SK-N-SH (cell line): Measurements from ENCODE around the gene CYTL1. TPM values are rescaled to one million over a fixed set of nuclear protein-coding genes. Genes with fewer than 3 reads are reported as not detected.
"Not testable (repeated sequence)": the region's sequence is repeated elsewhere in the genome, so short reads cannot be mapped to it uniquely, and the experiment has no call there.

Experiments used
- CTCF ChIA-PET: fragments of 300-600, 350-600 bp; formaldehyde crosslinking; extraction: SDS; loops from one replicate; lab custom pipeline; 2021; lab: Yijun Ruan, JAX
- POLR2A ChIA-PET: fragments of 350-600 bp; sonication (Branson Sonifier 250); formaldehyde crosslinking; extraction: SDS; loops from one replicate; lab custom pipeline; 2020; ENCODE audit warnings: antibody characterized with exemption, inconsistent platforms; lab: Yijun Ruan, JAX
- DNase-seq: peaks from one replicate; pipeline ENCODE4 v3.0.0; 2012
- H2AFZ ChIP-seq: fragments of 200-600 bp; sonication (generic); 2 replicates; pipeline ENCODE4 v1.8.1; 2016; ENCODE audit warnings: antibody characterized with exemption, mild to moderate bottlenecking, low read depth
- H3F3A ChIP-seq: fragments of 200-600 bp; sonication (generic); replicated peaks from 2 replicates; pipeline ENCODE3; 2016; ENCODE audit warnings: antibody characterized with exemption, mild to moderate bottlenecking; ENCODE audit not compliant: insufficient read depth
- H3K27ac ChIP-seq, 2 experiments: fragments of 200-500 bp in 1 of 2; fragments of 200-600 bp in 1 of 2; sonication (Bioruptor generic) in 1 of 2; sonication (generic), shearing (Covaris generic) in 1 of 2; 2 replicates each; pipeline versions ENCODE4 v1.5.1 to v1.6.1; 2014 to 2016; ENCODE audit warnings: low read depth in 2 of 2, inconsistent platforms in 1 of 2, low read length in 1 of 2, mild to moderate bottlenecking in 1 of 2, mixed read lengths in 1 of 2
- H3K27me3 ChIP-seq: fragments of 200-600 bp; sonication (generic), shearing (Covaris generic); 2 replicates; pipeline ENCODE4 v1.6.1; 2016; ENCODE audit warnings: mixed run types; ENCODE audit not compliant: insufficient read depth
- H3K36me3 ChIP-seq, 2 experiments: fragments of 200-500 bp in 1 of 2; fragments of 200-600 bp in 1 of 2; sonication (Bioruptor generic) in 1 of 2; sonication (generic) in 1 of 2; replicated peaks in 1 of 2; 2 replicates each; pipeline versions ENCODE3 to v1.5.1; 2014 to 2016; ENCODE audit warnings: low read length in 1 of 2, mild to moderate bottlenecking in 1 of 2; ENCODE audit not compliant: insufficient read depth in 2 of 2, control insufficient read depth in 1 of 2
- H3K4me1 ChIP-seq, 2 experiments: fragments of 200-500 bp in 1 of 2; fragments of 200-600 bp in 1 of 2; sonication (Bioruptor generic) in 1 of 2; sonication (generic), shearing (Covaris generic) in 1 of 2; 2 replicates each; pipeline versions ENCODE4 v1.5.1 to v1.6.1; 2014 to 2016; ENCODE audit warnings: low read depth in 1 of 2, low read length in 1 of 2, mixed run types in 1 of 2; ENCODE audit not compliant: insufficient read depth in 2 of 2, control insufficient read depth in 1 of 2
- H3K4me2 ChIP-seq: fragments of 200-600 bp; sonication (generic), shearing (Covaris generic); 2 replicates; pipeline ENCODE4 v1.6.1; 2017; ENCODE audit warnings: mixed run types
- H3K4me3 ChIP-seq, 2 experiments: fragments of 200-500 bp in 1 of 2; fragments of 200-600 bp in 1 of 2; sonication (Bioruptor generic) in 1 of 2; sonication (generic), shearing (Covaris generic) in 1 of 2; 2 replicates each; pipeline versions ENCODE4 v1.5.1 to v1.8.1; 2014 to 2016; ENCODE audit warnings: low read depth in 2 of 2, inconsistent platforms in 1 of 2, low read length in 1 of 2, mild to moderate bottlenecking in 1 of 2, mixed read lengths in 1 of 2, moderate library complexity in 1 of 2
- H3K79me2 ChIP-seq: fragments of 200-600 bp; sonication (generic); 2 replicates; pipeline ENCODE4 v1.8.1; 2017; ENCODE audit warnings: mild to moderate bottlenecking; ENCODE audit not compliant: insufficient read depth
- H3K9ac ChIP-seq: fragments of 200-600 bp; sonication (generic); 2 replicates; pipeline ENCODE4 v1.6.1; 2017; ENCODE audit warnings: mixed run types
- H3K9me2 ChIP-seq: fragments of 200-600 bp; sonication (generic); 2 replicates; pipeline ENCODE4 v1.6.1; 2017; ENCODE audit warnings: mixed run types
- H3K9me3 ChIP-seq: fragments of 200-600 bp; sonication (generic); 2 replicates; pipeline ENCODE4 v1.6.1; 2017; ENCODE audit warnings: mixed run types, mild to moderate bottlenecking, moderate library complexity
- H4K20me1 ChIP-seq: fragments of 200-600 bp; sonication (generic); 2 replicates; pipeline ENCODE4 v1.6.1; 2017; ENCODE audit warnings: mild to moderate bottlenecking, mixed run types; ENCODE audit not compliant: insufficient read depth
- EZH2phosphoT487 ChIP-seq: fragments of 200-600 bp; sonication (generic); IDR thresholded peaks from 2 replicates; pipeline ENCODE4 v1.6.1; 2017; ENCODE audit warnings: low read depth, mixed run types, mild to moderate bottlenecking, antibody characterized with exemption, moderate library complexity, borderline replicate concordance
- FOXM1 ChIP-seq: IDR thresholded peaks from 2 replicates; pipeline ENCODE4 v1.4.0; 2012; ENCODE audit warnings: low read depth, mild to moderate bottlenecking
- MXI1 ChIP-seq: IDR thresholded peaks from 2 replicates; pipeline ENCODE4 v1.6.1; 2012; ENCODE audit warnings: mild to moderate bottlenecking, low read depth, low read length, improper control_type of control experiment
- NRF1 ChIP-seq: IDR thresholded peaks from 2 replicates; pipeline ENCODE4 v1.6.1; 2012; ENCODE audit warnings: low read depth, mild to moderate bottlenecking, low read length
- REST ChIP-seq: IDR thresholded peaks from 2 replicates; pipeline ENCODE4 v1.6.1; 2012; ENCODE audit warnings: mild to moderate bottlenecking, low read depth, low read length, moderate library complexity
- SIN3A ChIP-seq: IDR thresholded peaks from 2 replicates; pipeline ENCODE4 v1.6.1; 2012; ENCODE audit warnings: low read depth, mild to moderate bottlenecking, low read length, moderate library complexity, borderline replicate concordance
- YY1 ChIP-seq: IDR thresholded peaks from 2 replicates; pipeline ENCODE4 v1.4.0; 2012; ENCODE audit warnings: low read depth, mild to moderate bottlenecking
- ZBTB33 ChIP-seq: IDR thresholded peaks from 2 replicates; pipeline ENCODE4 v1.4.0; 2012; ENCODE audit warnings: low read depth, borderline replicate concordance
- WGBS: methylation state at CpG from one replicate; pipeline ENCODE4 v1.1.6; 2017; ENCODE audit warnings: low lambda C conversion rate; 5-methylcytosine and 5-hydroxymethylcytosine counted together
- polyA plus RNA-seq, 3 experiments: library from polyadenylated mRNA; depleted of rRNA; stranded (reverse); fragments of >200 nt; gene quantifications; 2 replicates each; pipeline ENCODE4 v1.2.3, GENCODE V29; 2012

Gene CYTL1
- 3.0 and 3.8 TPM in 2 replicates for polyA plus RNA-seq (2012; rRNA removed)
- polyA plus RNA-seq (2012; cell fraction: cytosol; rRNA removed): 3.9 and 4.5 TPM in 2 replicates
- polyA plus RNA-seq (2012; cell fraction: nucleus; rRNA removed): 0.97 and 1.3 TPM in 2 replicates

- ChIA-PET CTCF (no interaction called here), POLR2A (no interaction called here)
- DNase-seq: peak; percentile 83
- no peaks in the 10 kb centered on the region for H3K79me2 ChIP-seq
- H3K36me3 ChIP-seq: no peaks in the 10 kb centered on the region
- peak within 1 kb of the TSS; percentile 84 for H2AFZ ChIP-seq
- 14% methylated on average over 10 of the region's 28 CpGs for WGBS
- no peak for TF ChIP-seq NRF1
- no peak for TF ChIP-seq FOXM1
- no peak for TF ChIP-seq YY1
- H3K4me3 ChIP-seq: peak within 1 kb of the TSS in 1 of 2 experiments; percentile 39; a peak in 3 of 4 replicates
- no peaks in the 10 kb centered on the region for H4K20me1 ChIP-seq
- H3K9me2 ChIP-seq: no peaks in the 10 kb centered on the region
- H3K9ac ChIP-seq: no peak within 1 kb of the TSS
- no peak within 1 kb of the TSS for H3K27ac ChIP-seq
- H3F3A ChIP-seq: no peaks in the 10 kb centered on the region
- H3K4me2 ChIP-seq: peak within 1 kb of the TSS; percentile 59
- H3K4me1 ChIP-seq: peaks cover 0 to 6% of the 10 kb centered on the region in 2 experiments; a peak in 1 of 4 replicates
- peaks cover 36% of the 10 kb centered on the region; the same call in 1 of the 2 replicates for H3K27me3 ChIP-seq
- H3K9me3 ChIP-seq: no peaks in the 10 kb centered on the region
These were observed at the start of gene CYTL1 for GRCh38 chr4:5019274-5019673. TSS of gene CYTL1 (minus strand) at chr4:5019458. CDS start at chr4:5019445, 13 bp downstream.

- Histone ChIP-seq H3K4me2 (no peak overlapping the region), H4K20me1 (no peaks in the 10 kb centered on the region), H3F3A (no peaks in the 10 kb centered on the region), H3K36me3 (no peaks in the 10 kb centered on the region), H2AFZ (no peak overlapping the region), H3K27ac (no peak overlapping the region), H3K9ac (no peak overlapping the region), H3K4me1 (no peaks in the 10 kb centered on the region), H3K79me2 (no peaks in the 10 kb centered on the region), H3K4me3 (no peak overlapping the region), H3K9me3 (no peaks in the 10 kb centered on the region), H3K9me2 (no peaks in the 10 kb centered on the region), H3K27me3 (no peaks in the 10 kb centered on the region)
- ChIA-PET POLR2A (no interaction called here), CTCF (interaction anchor here (1.0 to 1.3 kb wide), 2 partner anchors 10 to 16 kb away, joined by 3 read pairs; no protein-coding TSS in a partner anchor)
- WGBS: 11% methylated on average over 3 of the region's 3 CpGs
- TF ChIP-seq SIN3A: no peak
- no peak for DNase-seq
These were observed 48.6 kb upstream of the CYTL1 start for GRCh38 chr4:5067908-5068307.

- H3K27ac ChIP-seq, H3K4me1 ChIP-seq, H3K9me3 ChIP-seq, H3K36me3 ChIP-seq, H3F3A ChIP-seq, H3K4me2 ChIP-seq, H3K4me3 ChIP-seq, POLR2A ChIA-PET, DNase-seq, H2AFZ ChIP-seq, H4K20me1 ChIP-seq, H3K79me2 ChIP-seq, H3K9ac ChIP-seq, H3K9me2 ChIP-seq, H3K27me3 ChIP-seq: not testable (repeated sequence)
- 7% methylated on average over 3 of the region's 3 CpGs for WGBS
- CTCF ChIA-PET: interaction anchor here (1.0 kb wide), 1 partner anchor 11 kb away, joined by 3 read pairs; no protein-coding TSS in a partner anchor
These were observed 47.7 kb upstream of the CYTL1 start for GRCh38 chr4:5066968-5067367.

- Histone ChIP-seq H3K9ac (no peak overlapping the region), H3K36me3 (no peaks in the 10 kb centered on the region), H3K27ac (no peak overlapping the region), H3K9me2 (no peaks in the 10 kb centered on the region), H3K79me2 (no peaks in the 10 kb centered on the region), H4K20me1 (no peaks in the 10 kb centered on the region), H3K4me1 (no peaks in the 10 kb centered on the region), H3K4me3 (no peak overlapping the region), H3F3A (no peaks in the 10 kb centered on the region), H3K4me2 (no peak overlapping the region), H3K9me3 (no peaks in the 10 kb centered on the region), H3K27me3 (no peaks in the 10 kb centered on the region), H2AFZ (no peak overlapping the region)
- ChIA-PET CTCF (interaction anchor here (0.7 kb wide), 1 partner anchor 14 kb away, joined by 3 read pairs; no protein-coding TSS in a partner anchor), POLR2A (no interaction called here)
- WGBS: 7% methylated on average over 3 of the region's 3 CpGs
- no peak for DNase-seq
- TF ChIP-seq ZBTB33: no peak
- TF ChIP-seq REST: no peak
- TF ChIP-seq MXI1: no peak
- TF ChIP-seq EZH2phosphoT487: no peak
These were observed 46.8 kb upstream of the CYTL1 start for GRCh38 chr4:5066101-5066500.
